Mesodermal cell (in vitro differentiated cells): Measurements from ENCODE around the gene EXOSC5.
A peak's percentile ranks its signal among the peaks of the same experiment; 100 is the strongest.
"Not testable (repeated sequence)": the region's sequence is repeated elsewhere in the genome, so short reads cannot be mapped to it uniquely, and the experiment has no call there.

Experiments
- H3K27ac ChIP-seq: 2 replicates; pipeline ENCODE4 v1.7.0; 2013; ENCODE audit warnings: mild to moderate bottlenecking, low read depth, low read length, moderate library complexity; ENCODE audit not compliant: severe bottlenecking
- H3K36me3 ChIP-seq: 2 replicates; pipeline ENCODE4 v1.7.1; 2013; ENCODE audit warnings: mild to moderate bottlenecking, low read length, moderate library complexity; ENCODE audit not compliant: control insufficient read depth, insufficient read depth
- H3K4me1 ChIP-seq: one replicate; pipeline ENCODE4 v1.7.1; 2013; ENCODE audit warnings: mild to moderate bottlenecking, low read length; ENCODE audit not compliant: insufficient read depth, control insufficient read depth, poor library complexity, severe bottlenecking
- H3K4me3 ChIP-seq: 2 replicates; pipeline ENCODE4 v1.7.0; 2013; ENCODE audit warnings: low read length, control low read depth, mild to moderate bottlenecking; ENCODE audit not compliant: insufficient read depth, poor library complexity, severe bottlenecking; ENCODE audit errors: extremely low read depth
- H3K9me3 ChIP-seq: 2 replicates; pipeline ENCODE4 v1.7.1; 2013; ENCODE audit warnings: mild to moderate bottlenecking, low read length, moderate library complexity; ENCODE audit not compliant: control insufficient read depth
- WGBS, 2 experiments: methylation state at CpG; one replicate each; pipeline ENCODE4 v1.1.5; 2013; ENCODE audit warnings: missing lambda C conversion rate in 2 of 2; ENCODE audit not compliant: insufficient coverage in 2 of 2; 5-methylcytosine and 5-hydroxymethylcytosine counted together

The EXOSC5 gene

GRCh38 chr19:41384351-41384750, 12.8 kb downstream of the EXOSC5 start:
- H3K4me1 ChIP-seq, result no peaks in the 10 kb centered on the region
- no peak overlapping the region for H3K4me3 ChIP-seq
- WGBS, 2 experiments, result 82 to 100% methylated on average over 3 of the region's 5 CpGs
- H3K9me3 ChIP-seq, result no peaks in the 10 kb centered on the region
- H3K36me3 ChIP-seq, result peaks cover 36% of the 10 kb centered on the region
- no peak overlapping the region for H3K27ac ChIP-seq

- not testable (repeated sequence) for H3K9me3 ChIP-seq, H3K27ac ChIP-seq, H3K4me3 ChIP-seq, H3K4me1 ChIP-seq
- WGBS, 2 experiments, result 92 to 100% methylated on average over 4 to 7 of the region's 8 CpGs
- H3K36me3 ChIP-seq, result peaks cover 14% of the 10 kb centered on the region
These were observed 15.6 kb downstream of the EXOSC5 start for GRCh38 chr19:41381536-41381935.

GRCh38 chr19:41377977-41378709, 19.0 kb downstream of the EXOSC5 start:
- Histone ChIP-seq H3K9me3 (no peaks in the 10 kb centered on the region), H3K4me3 (no peak overlapping the region), H3K36me3 (peaks cover 6% of the 10 kb centered on the region), H3K4me1 (no peaks in the 10 kb centered on the region), H3K27ac (no peak overlapping the region)
- WGBS, 2 experiments, result 56 to 57% methylated on average over 7 to 8 of the region's 9 CpGs

GRCh38 chr19:41376998-41377365, 20.2 kb downstream of the EXOSC5 start:
- Histone ChIP-seq H3K36me3 (peaks cover 3% of the 10 kb centered on the region), H3K27ac (peak overlapping the region; percentile 29), H3K4me1 (no peaks in the 10 kb centered on the region), H3K9me3 (no peaks in the 10 kb centered on the region), H3K4me3 (peak overlapping the region; percentile 44)
- WGBS, 2 experiments, result 66 to 70% methylated on average over 7 to 8 of the region's 8 CpGs

DNA sequence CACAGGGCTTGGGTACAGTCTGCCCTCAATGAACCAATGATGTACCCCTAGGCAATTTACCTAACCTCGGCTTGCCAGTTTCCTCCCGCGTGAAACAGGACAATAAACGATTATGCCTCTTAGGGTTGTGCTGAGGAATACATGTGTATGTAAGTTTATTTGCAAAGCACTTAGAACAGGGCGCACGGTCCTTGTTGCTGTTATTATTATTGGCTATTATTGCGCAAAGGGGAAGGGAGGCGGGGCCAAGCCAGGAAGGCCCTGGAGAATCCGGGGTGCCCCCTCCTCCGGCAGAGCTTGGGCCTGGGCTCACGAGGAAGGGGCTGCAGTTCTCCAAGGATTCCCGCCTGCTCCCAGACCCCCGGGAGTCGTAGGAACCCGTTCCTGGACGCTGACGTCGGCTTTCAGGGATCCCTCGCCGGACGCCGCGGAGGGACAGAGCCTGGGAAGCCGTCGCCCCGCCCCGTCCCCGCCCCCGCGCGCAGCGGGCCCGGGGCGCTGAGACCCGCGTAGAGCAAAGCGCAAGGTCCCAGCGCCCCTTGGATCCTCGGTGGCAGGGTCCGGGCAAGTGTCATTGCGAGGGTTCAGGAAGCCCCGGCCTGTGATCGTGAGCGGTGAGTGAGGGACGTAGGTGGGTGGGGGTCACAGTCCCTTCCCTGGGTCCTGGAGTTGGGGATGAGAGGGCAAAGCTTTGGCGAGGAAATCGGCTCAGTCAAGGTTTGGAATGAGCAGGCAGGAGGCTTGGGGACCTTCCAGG, 20.7 kb downstream of the EXOSC5 start, which contains the start of gene TMEM91:
TMEM91 (plus strand) TSS at position 293 of the 757 bp plus-strand sequence. CDS start 1,777 bp downstream, outside the sequence.
- H3K27ac ChIP-seq, result peak within 1 kb of the TSS; percentile 29
- no peaks in the 10 kb centered on the region for H3K9me3 ChIP-seq
- peak within 1 kb of the TSS; percentile 44 for H3K4me3 ChIP-seq
- H3K36me3 ChIP-seq, result peaks cover 3% of the 10 kb centered on the region
- WGBS, 2 experiments, result 4 to 6% methylated on average over 34 to 45 of the region's 47 CpGs
- no peaks in the 10 kb centered on the region for H3K4me1 ChIP-seq

DNA sequence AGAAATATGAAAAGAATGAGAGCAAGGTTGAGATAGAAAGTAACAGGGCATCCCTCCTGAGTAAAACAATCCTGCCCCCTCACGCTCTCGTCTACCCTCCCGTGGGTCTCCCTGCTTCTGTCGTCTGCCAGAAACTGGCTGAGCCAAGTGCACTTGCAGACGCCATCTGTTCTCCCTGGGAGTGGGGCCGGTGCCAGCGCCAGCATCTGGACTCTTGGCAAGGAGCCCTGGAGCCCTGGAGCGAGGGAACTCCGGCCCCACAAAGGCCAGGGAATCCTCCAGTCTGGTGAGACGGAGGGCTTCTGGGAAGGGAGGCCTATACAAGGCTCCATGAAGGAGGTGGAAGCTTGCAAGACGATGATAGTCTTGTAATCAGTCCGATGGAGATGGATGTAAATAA, 23.2 kb downstream of the EXOSC5 start:
- H3K36me3 ChIP-seq, result peaks cover 3% of the 10 kb centered on the region
- H3K27ac ChIP-seq, result no peak overlapping the region
- H3K4me1 ChIP-seq, result no peaks in the 10 kb centered on the region
- WGBS, 2 experiments, result 91 to 97% methylated on average over 6 to 9 of the region's 12 CpGs
- H3K9me3 ChIP-seq, result no peaks in the 10 kb centered on the region
- H3K4me3 ChIP-seq, result no peak overlapping the region

DNA sequence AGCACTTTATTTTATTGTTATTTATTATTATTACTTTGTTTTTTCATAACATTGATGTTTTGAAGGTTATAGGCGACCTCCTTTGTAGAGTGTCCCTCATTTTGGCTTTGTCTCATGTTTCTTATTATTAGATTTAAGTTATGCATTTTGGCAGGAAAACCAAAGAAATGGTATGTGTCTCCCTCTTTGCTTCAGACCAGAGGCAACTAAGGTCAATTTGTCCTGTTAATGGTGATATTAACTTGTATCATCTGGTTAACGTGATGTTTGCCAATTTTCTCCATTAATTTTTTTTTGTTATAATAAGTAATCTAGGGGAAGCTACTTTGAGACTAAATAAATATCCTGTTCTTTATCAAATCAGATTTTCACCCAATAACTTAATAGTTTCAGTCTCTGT, 24.7 kb downstream of the EXOSC5 start:
- H3K36me3 ChIP-seq, result peaks cover 3% of the 10 kb centered on the region
- 86% methylated on average over 1 of the region's 2 CpGs; no CpG with 5 or more reads in 1 of the 2 experiments for WGBS, 2 experiments

DNA sequence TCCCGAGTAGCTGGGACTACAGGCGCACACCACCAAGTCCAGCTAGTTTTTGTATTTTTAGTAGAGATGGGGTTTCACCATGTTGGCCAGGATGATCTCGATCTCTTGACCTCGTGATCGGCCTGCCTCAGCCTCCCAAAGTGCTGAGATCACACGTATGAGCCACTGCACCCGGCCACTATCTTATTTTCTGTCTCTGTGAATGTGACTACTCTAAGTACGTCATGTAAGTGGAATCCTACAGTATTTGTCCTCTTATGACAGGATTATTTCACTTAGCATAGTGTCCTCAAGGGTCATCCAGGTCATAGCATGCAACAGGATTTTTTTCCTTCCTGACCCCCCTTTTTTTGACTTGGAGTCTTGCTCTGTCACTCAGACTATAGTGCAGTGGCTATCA, 25.6 kb downstream of the EXOSC5 start:
- no peaks in the 10 kb centered on the region for H3K4me1 ChIP-seq
- 96 to 98% methylated on average over 7 to 8 of the region's 8 CpGs for WGBS, 2 experiments
- no peak overlapping the region for H3K4me3 ChIP-seq
- no peaks in the 10 kb centered on the region for H3K9me3 ChIP-seq
- H3K36me3 ChIP-seq, result peaks cover 3% of the 10 kb centered on the region
- H3K27ac ChIP-seq, result no peak overlapping the region

More for the DNA sequence above, 24.7 kb downstream of the EXOSC5 start:
- H3K4me3 ChIP-seq, result no peak overlapping the region
- no peak overlapping the region for H3K27ac ChIP-seq
- no peaks in the 10 kb centered on the region for H3K9me3 ChIP-seq
- H3K4me1 ChIP-seq, result no peaks in the 10 kb centered on the region

DNA sequence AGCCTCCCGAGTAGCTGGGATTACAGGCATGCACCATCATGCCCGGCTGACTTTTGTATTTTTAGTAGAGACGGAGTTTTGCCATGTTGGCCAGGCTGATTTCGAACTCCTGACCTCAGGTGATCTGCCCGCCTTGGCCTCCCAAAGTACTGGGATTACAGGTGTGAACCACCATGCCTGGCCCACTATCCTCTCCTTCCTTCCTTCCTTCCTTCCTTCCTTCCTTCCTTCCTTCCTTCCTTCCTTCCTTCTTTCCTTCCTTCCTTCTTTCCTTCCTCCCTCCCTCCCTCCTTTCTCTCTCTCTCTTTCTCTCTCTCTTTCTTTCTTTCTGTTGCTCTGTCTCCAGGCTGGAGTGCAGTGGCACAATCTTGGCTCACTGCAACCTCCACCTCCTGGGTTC, 26.0 kb downstream of the EXOSC5 start:
- not testable (repeated sequence) for H3K4me3 ChIP-seq, H3K36me3 ChIP-seq, H3K27ac ChIP-seq, H3K9me3 ChIP-seq, H3K4me1 ChIP-seq
- whole genome bisulfite sequencing, 2 experiments, result 97 to 100% methylated on average over 3 to 5 of the region's 5 CpGs

GRCh38 chr19:41369769-41370168, 27.4 kb downstream of the EXOSC5 start:
- Histone ChIP-seq H3K36me3 (peaks cover 3% of the 10 kb centered on the region), H3K27ac (no peak overlapping the region), H3K4me3 (no peak overlapping the region), H3K9me3 (no peaks in the 10 kb centered on the region), H3K4me1 (peaks cover 2% of the 10 kb centered on the region)
- 100% methylated on average over 1 of the region's 2 CpGs for WGBS, 2 experiments

DNA sequence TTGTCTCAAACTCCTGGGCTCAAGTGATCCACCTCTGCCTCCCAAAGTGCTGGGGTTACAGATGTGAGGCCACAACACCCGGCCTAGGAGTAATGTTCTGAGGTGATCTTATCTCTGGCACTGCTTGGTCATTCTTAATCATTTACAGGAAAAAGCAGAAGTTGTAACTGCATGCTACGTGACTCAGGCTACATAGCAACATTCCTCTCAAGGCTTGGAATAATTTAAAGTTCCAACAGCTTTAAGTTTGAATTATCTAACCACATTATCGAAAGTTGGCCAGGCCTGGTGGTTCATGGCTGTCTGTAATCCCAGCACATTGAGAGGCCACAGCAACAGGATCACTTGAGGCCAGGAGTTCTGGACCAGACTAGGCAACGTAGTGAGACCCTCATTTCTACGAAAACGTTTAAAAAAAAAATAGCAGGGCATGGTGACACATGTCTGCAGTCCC, 29.3 kb downstream of the EXOSC5 start:
- Histone ChIP-seq H3K9me3 (no peaks in the 10 kb centered on the region), H3K27ac (peak overlapping the region; percentile 86)
- 84 to 91% methylated on average over 5 to 6 of the region's 6 CpGs for WGBS, 2 experiments

More for the DNA sequence above, 29.3 kb downstream of the EXOSC5 start:
- Histone ChIP-seq H3K4me1 (peaks cover 7% of the 10 kb centered on the region), H3K4me3 (no peak overlapping the region), H3K36me3 (peaks cover 3% of the 10 kb centered on the region)
